Measurements from ENCODE around the gene OAS2. TPM values are rescaled to one million over a fixed set of nuclear protein-coding genes. Genes with fewer than 3 reads are reported as not detected.

OAS2 gene
- total RNA-seq, 1 donor from 2014 or later, result 94.2 TPM

- Histone ChIP-seq H3K9me3 (ENCODE audit: insufficient read depth, low read depth, low read length) (no peaks in the 10 kb centered on the region), H3K36me3 (ENCODE audit: insufficient read depth, low read length) (no peaks in the 10 kb centered on the region), H2AFZ (ENCODE audit: low read depth, low read length) (no peak overlapping the region), H3K27ac (ENCODE audit: low read depth, low read length) (no peak overlapping the region), H3K4me3 (ENCODE audit: insufficient read depth, low read depth, low read length) (no peak overlapping the region), H3K4me1 (ENCODE audit: insufficient read depth, low read length) (peaks cover 18% of the 10 kb centered on the region), H3K9ac (ENCODE audit: low read length) (no peak overlapping the region), H4K20me1 (ENCODE audit: insufficient read depth, low read length) (no peaks in the 10 kb centered on the region), H3K27me3 (ENCODE audit: insufficient read depth, low read length) (no peaks in the 10 kb centered on the region), H3K79me2 (ENCODE audit: insufficient read depth, low read length) (no peaks in the 10 kb centered on the region), H3K4me2 (ENCODE audit: low read length) (no peak overlapping the region)
- Mint-ChIP-seq H3K27ac (ENCODE audit: unreplicated experiment) (no peak overlapping the region), H3K27me3 (ENCODE audit: low read depth, unreplicated experiment) (peaks cover 11% of the 10 kb centered on the region), H3K36me3 (ENCODE audit: low read depth, unreplicated experiment) (peaks cover 47% of the 10 kb centered on the region), H3K4me3 (ENCODE audit: unreplicated experiment) (no peak overlapping the region), H3K4me1 (ENCODE audit: low read depth, unreplicated experiment) (peaks cover 11% of the 10 kb centered on the region), H3K9me3 (ENCODE audit: unreplicated experiment) (peaks cover 4% of the 10 kb centered on the region)
- FAIRE-seq (no peak), DNase-seq (ENCODE audit: low read depth) (no peak)
- TF ChIP-seq EZH2 (IDR thresholded peaks at IDR 0.05; ENCODE audit: insufficient read depth, low read length) (no peak), CTCF (IDR thresholded peaks at IDR 0.05; ENCODE audit: insufficient read depth, low read depth, low read length) (peak; percentile 11)
Observed at GRCh38 chr12:113005762-113006161, 27.4 kb downstream of the OAS2 start.

GRCh38 chr12:113006206-113006605 is 27.9 kb downstream of the OAS2 start:
- H3K36me3 ChIP-seq (ENCODE audit: insufficient read depth, low read length), result no peaks in the 10 kb centered on the region
- H3K36me3 Mint-ChIP-seq (ENCODE audit: low read depth, unreplicated experiment), result peaks cover 50% of the 10 kb centered on the region
- H3K79me2 ChIP-seq (ENCODE audit: insufficient read depth, low read length), result no peaks in the 10 kb centered on the region
- no peak overlapping the region for H3K27ac ChIP-seq (ENCODE audit: low read depth, low read length)
- FAIRE-seq (no peak), DNase-seq (ENCODE audit: low read depth) (no peak)
- H3K4me3 Mint-ChIP-seq (ENCODE audit: unreplicated experiment), result no peak overlapping the region
- H3K9ac ChIP-seq (ENCODE audit: low read length), result no peak overlapping the region
- no peak for TF ChIP-seq CTCF (IDR thresholded peaks at IDR 0.05; ENCODE audit: insufficient read depth, low read depth, low read length)
- TF ChIP-seq EZH2 (IDR thresholded peaks at IDR 0.05; ENCODE audit: insufficient read depth, low read length), result no peak
- H4K20me1 ChIP-seq (ENCODE audit: insufficient read depth, low read length), result no peaks in the 10 kb centered on the region
- H3K4me1 Mint-ChIP-seq (ENCODE audit: low read depth, unreplicated experiment), result peaks cover 11% of the 10 kb centered on the region
- H3K4me1 ChIP-seq (ENCODE audit: insufficient read depth, low read length), result peaks cover 18% of the 10 kb centered on the region
- peaks cover 11% of the 10 kb centered on the region for H3K27me3 Mint-ChIP-seq (ENCODE audit: low read depth, unreplicated experiment)
- H3K9me3 Mint-ChIP-seq (ENCODE audit: unreplicated experiment), result peaks cover 5% of the 10 kb centered on the region
- no peak overlapping the region for H2AFZ ChIP-seq (ENCODE audit: low read depth, low read length)
- H3K4me2 ChIP-seq (ENCODE audit: low read length), result peak overlapping the region; percentile 66
- H3K4me3 ChIP-seq (ENCODE audit: insufficient read depth, low read depth, low read length), result no peak overlapping the region
- no peaks in the 10 kb centered on the region for H3K27me3 ChIP-seq (ENCODE audit: insufficient read depth, low read length)
- H3K27ac Mint-ChIP-seq (ENCODE audit: unreplicated experiment), result no peak overlapping the region
- no peaks in the 10 kb centered on the region for H3K9me3 ChIP-seq (ENCODE audit: insufficient read depth, low read depth, low read length)

- Mint-ChIP-seq H3K4me1 (ENCODE audit: low read depth, unreplicated experiment) (peaks cover 11% of the 10 kb centered on the region), H3K27me3 (ENCODE audit: low read depth, unreplicated experiment) (peaks cover 11% of the 10 kb centered on the region), H3K27ac (ENCODE audit: unreplicated experiment) (peak overlapping the region; percentile 35), H3K4me3 (ENCODE audit: unreplicated experiment) (no peak overlapping the region), H3K9me3 (ENCODE audit: unreplicated experiment) (peaks cover 5% of the 10 kb centered on the region), H3K36me3 (ENCODE audit: low read depth, unreplicated experiment) (peaks cover 51% of the 10 kb centered on the region)
- DNase-seq (ENCODE audit: low read depth) (no peak), FAIRE-seq (no peak)
- Histone ChIP-seq H3K27ac (ENCODE audit: low read depth, low read length) (peak overlapping the region; percentile 27), H3K9me3 (ENCODE audit: insufficient read depth, low read depth, low read length) (peaks cover 4% of the 10 kb centered on the region), H3K4me3 (ENCODE audit: insufficient read depth, low read depth, low read length) (no peak overlapping the region), H3K4me2 (ENCODE audit: low read length) (peak overlapping the region; percentile 66), H3K9ac (ENCODE audit: low read length) (no peak overlapping the region), H2AFZ (ENCODE audit: low read depth, low read length) (no peak overlapping the region), H3K36me3 (ENCODE audit: insufficient read depth, low read length) (no peaks in the 10 kb centered on the region), H3K79me2 (ENCODE audit: insufficient read depth, low read length) (no peaks in the 10 kb centered on the region), H3K4me1 (ENCODE audit: insufficient read depth, low read length) (peaks cover 18% of the 10 kb centered on the region), H4K20me1 (ENCODE audit: insufficient read depth, low read length) (no peaks in the 10 kb centered on the region), H3K27me3 (ENCODE audit: insufficient read depth, low read length) (no peaks in the 10 kb centered on the region)
- no peak for TF ChIP-seq CTCF (IDR thresholded peaks at IDR 0.05; ENCODE audit: insufficient read depth, low read depth, low read length)
- no peak for TF ChIP-seq EZH2 (IDR thresholded peaks at IDR 0.05; ENCODE audit: insufficient read depth, low read length)
Observed at GRCh38 chr12:113006641-113007040, 28.3 kb downstream of the OAS2 start.
